Ovary (tissue), 9 donors: ENCODE data around the gene LMX1B. TPM values are rescaled to one million over a fixed set of nuclear protein-coding genes. Genes with fewer than 3 reads are reported as not detected.

Experiments used
- DNase-seq, 5 donors: peaks; one replicate each; pipeline ENCODE4 v3.0.0-alpha.2; 2019 to 2020
- H3K27ac ChIP-seq, 2 donors: fragments of 200-600 bp; one replicate each; pipeline versions ENCODE4 v1.5.1 to v1.8.0; 2019 to 2022
- H3K27me3 ChIP-seq: fragments of 200-600 bp; one replicate; pipeline ENCODE4 v1.8.0; 2022
- H3K36me3 ChIP-seq: fragments of 200-600 bp; sonication (generic); one replicate; pipeline ENCODE4 v1.5.1; 2019
- H3K4me1 ChIP-seq: one replicate; pipeline ENCODE4 v1.8.1; 2013; ENCODE audit warnings: mild to moderate bottlenecking, moderate library complexity; ENCODE audit not compliant: insufficient read depth
- H3K4me3 ChIP-seq: fragments of 200-600 bp; sonication (generic); one replicate; pipeline ENCODE4 v1.5.1; 2017
- H3K9me3 ChIP-seq, 2 donors: fragments of 200-600 bp in 1 of 2; sonication (generic) in 1 of 2; one replicate each; pipeline versions ENCODE4 v1.5.1 to v1.8.1; 2013 to 2019; ENCODE audit warnings: mild to moderate bottlenecking in 1 of 2, moderate library complexity in 1 of 2
- EP300 ChIP-seq: sonication (generic); formaldehyde crosslinking; IDR thresholded peaks from one replicate; pipeline ENCODE4 v1.6.1; 2017; ENCODE audit warnings: antibody characterized with exemption
- POLR2A ChIP-seq: fragments of 450-650 bp; IDR thresholded peaks from one replicate; pipeline ENCODE4 v1.6.1; 2017; ENCODE audit warnings: antibody characterized with exemption, mild to moderate bottlenecking, moderate library complexity
- WGBS, 3 donors: extraction: QIAGEN DNeasy Blood & Tissue Kit in 1 of 3; methylation state at CpG; one replicate each; pipeline versions ENCODE4 v1.1.5 to v1.1.7; 2013 to 2017; 5-methylcytosine and 5-hydroxymethylcytosine counted together
- intact Hi-C, 4 donors: fragments of 100-400 bp; cut with DNase I; formaldehyde crosslinking; loops; one replicate each; pipeline versions ENCODE4 v1.11.0 to v1.15.1; 2022 to 2023
- polyA plus RNA-seq, 2 donors: library from polyadenylated mRNA; stranded (reverse); fragments of 200-250 nt in 1 of 2; fragments of 350-450 nt in 1 of 2; fragmentation: Illumina TruSeq in 1 of 2; extraction: RNeasy Lipid Tissue Mini Kit (QIAGEN cat#74804) in 1 of 2; gene quantifications; one replicate each; pipeline ENCODE4 v1.2.3, GENCODE V29; 2013 to 2014
- total RNA-seq, 7 donors: library from RNA; depleted of rRNA in 2 of 7; stranded (reverse); fragments of >200 nt in 2 of 7; fragmentation: NEBNext Ultra II Directional in 3 of 7; extraction: Animal tissue kit (Norgen Biotek cat#: 25700) in 3 of 7; gene quantifications; one replicate each; pipeline versions ENCODE4 v1.1.0 to v1.2.4, GENCODE V29; 2016 to 2023
- TF ChIP-seq, protein P1 (sequence below), 3 donors: fragments of 450-650 bp in 2 of 3; fragments of 200-600 bp in 1 of 3; IDR thresholded peaks; one replicate each; pipeline versions ENCODE4 v1.5.1 to v1.8.0; 2016 to 2022; ENCODE audit warnings: antibody characterized with exemption in 3 of 3, mild to moderate bottlenecking in 1 of 3
- donor health status: DM: no; HTN: no; CAD: no; lungs with moderate emphysema.
- donor health status: DM: no; HTN: no; CAD: no.
- donor health status: Bipolar disorder and iron deficiency.
- donor health status: DM: yes; HTN: yes; CAD: no.
- donor health status: DM: no; HTN: no; CAD: no.
- donor health status: DM: yes; HTN: yes; CAD: no.

Gene LMX1B
- total and polyA plus RNA-seq, 9 donors: 0.08 to 0.20 TPM; not detected in 7

DNA sequence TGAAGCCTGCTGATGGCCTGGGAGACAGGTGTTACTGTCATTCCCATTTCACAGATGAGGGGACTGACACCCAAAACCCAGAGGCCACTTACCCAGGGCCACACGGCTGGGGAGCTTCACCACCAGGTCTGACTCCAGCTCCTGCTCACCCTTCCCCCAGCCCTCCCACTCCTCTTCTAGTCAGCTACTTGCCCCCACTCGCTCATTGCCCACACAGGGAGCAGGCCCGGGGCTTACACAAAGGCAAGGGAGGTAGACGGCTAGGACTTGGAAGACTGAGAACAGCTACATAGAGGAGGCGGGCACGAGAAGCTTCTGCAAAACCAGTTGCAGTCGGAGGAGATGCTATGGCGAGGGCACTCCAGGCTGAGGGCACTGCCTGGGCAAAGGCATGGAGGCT, 21.3 kb downstream of the LMX1B start:
- Histone ChIP-seq H3K9me3 (no peaks in the 10 kb centered on the region), H3K27ac (no peak overlapping the region), H3K36me3 (no peaks in the 10 kb centered on the region), H3K4me1 (no peaks in the 10 kb centered on the region), H3K27me3 (no peaks in the 10 kb centered on the region), H3K4me3 (no peak overlapping the region)
- no peak for TF ChIP-seq EP300
- no peak for TF ChIP-seq POLR2A
- TF ChIP-seq, protein P1, sequence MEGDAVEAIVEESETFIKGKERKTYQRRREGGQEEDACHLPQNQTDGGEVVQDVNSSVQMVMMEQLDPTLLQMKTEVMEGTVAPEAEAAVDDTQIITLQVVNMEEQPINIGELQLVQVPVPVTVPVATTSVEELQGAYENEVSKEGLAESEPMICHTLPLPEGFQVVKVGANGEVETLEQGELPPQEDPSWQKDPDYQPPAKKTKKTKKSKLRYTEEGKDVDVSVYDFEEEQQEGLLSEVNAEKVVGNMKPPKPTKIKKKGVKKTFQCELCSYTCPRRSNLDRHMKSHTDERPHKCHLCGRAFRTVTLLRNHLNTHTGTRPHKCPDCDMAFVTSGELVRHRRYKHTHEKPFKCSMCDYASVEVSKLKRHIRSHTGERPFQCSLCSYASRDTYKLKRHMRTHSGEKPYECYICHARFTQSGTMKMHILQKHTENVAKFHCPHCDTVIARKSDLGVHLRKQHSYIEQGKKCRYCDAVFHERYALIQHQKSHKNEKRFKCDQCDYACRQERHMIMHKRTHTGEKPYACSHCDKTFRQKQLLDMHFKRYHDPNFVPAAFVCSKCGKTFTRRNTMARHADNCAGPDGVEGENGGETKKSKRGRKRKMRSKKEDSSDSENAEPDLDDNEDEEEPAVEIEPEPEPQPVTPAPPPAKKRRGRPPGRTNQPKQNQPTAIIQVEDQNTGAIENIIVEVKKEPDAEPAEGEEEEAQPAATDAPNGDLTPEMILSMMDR (IDR thresholded peaks at IDR 0.05): no peak
- intact Hi-C loops: no loop called here
- 77 to 89% (median 82%) methylated on average over 8 of the region's 8 CpGs for WGBS, 3 donors
- no peak for DNase-seq

DNA sequence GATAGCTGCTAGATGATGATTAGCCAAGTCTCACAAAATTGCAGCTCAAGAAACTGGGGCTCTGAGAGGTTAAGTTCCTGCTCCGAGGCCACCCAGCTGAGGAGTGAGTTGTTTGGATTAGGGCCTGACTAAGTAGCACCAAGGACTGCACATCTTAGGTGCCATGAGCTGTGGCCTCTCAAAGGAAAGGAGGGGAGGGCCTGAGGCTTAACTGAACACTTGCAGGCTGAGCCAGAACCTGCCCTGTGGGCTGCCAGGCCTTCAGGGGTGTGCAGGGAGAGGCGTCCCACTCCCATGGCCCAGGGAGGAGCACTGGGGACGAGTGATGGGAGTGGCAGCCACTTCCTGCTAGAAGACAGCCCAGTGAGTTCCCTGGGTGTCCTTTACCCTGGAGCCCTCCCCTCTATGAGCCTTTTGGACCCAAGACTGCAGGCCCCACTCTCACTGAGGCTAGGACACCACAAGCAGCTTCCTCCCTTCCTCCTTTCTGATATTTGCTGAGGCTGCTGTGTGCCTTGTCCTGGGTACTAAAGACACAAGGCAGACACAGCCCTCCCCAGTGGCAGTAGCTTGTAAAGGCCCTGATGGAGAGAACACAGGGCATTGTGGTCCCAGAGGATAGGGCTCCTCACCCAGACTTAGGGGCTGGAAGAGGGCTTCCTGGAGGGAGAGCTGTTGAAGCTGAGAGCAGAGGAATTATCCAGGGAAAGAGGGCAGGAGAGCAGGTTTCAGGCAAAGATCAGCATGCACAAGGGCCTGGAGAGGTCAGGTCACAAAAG, 22.1 kb downstream of the LMX1B start:
- no peak for DNase-seq
- no peaks in the 10 kb centered on the region for H3K4me1 ChIP-seq
- no peaks in the 10 kb centered on the region for H3K36me3 ChIP-seq
- intact Hi-C loops: no loop called here
- WGBS, 3 donors: 67 to 80% (median 78%) methylated on average over 3 of the region's 3 CpGs
- H3K27ac ChIP-seq: no peak overlapping the region
- no peak overlapping the region for H3K4me3 ChIP-seq
- no peaks in the 10 kb centered on the region for H3K27me3 ChIP-seq
- TF ChIP-seq EP300 (no peak), POLR2A (no peak)
- TF ChIP-seq, protein P1 (IDR thresholded peaks at IDR 0.05): no peak
- H3K9me3 ChIP-seq: no peaks in the 10 kb centered on the region

DNA sequence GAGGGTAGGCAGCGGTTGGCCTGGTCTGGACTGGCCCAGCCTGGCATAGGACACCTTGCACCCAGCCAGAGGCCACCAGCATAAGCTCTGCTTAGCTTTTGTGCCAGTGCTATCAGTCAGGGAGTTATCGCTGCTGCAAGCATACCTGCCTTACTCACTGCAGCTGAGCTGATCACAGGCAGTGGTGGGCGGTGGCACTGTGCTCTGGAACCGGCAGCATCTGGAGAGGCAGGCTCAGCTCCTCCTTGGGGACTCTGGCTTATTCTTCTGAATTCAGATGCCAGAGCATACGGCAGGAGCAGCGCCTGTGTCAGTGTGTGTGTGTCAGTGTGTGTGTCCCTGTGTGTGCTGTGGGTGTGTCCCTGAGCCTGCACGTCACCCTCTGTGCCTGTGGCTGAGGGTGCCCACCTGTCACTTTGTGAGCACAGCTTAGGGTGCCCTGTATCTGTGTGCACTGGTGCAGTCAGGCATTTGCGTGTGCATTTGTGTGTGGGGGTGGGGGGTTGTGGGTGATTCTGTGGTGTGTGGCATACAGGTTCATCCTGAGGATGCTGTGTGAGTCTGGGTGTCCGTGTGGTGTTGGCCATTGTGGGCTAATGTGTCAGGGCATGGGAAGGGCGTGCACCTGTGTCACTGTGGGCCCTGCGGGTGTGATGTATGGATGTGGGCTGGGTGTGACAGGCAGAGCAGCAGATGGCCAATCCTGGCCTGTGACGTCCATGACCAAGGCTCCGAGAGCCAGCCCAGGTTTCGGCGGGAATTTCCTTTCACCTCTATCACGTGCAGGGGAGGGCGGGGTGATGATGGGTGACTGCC, 23.5 kb downstream of the LMX1B start:
- Histone ChIP-seq H3K27ac (no peak overlapping the region), H3K4me3 (no peak overlapping the region), H3K9me3 (no peaks in the 10 kb centered on the region), H3K27me3 (no peaks in the 10 kb centered on the region), H3K36me3 (no peaks in the 10 kb centered on the region), H3K4me1 (no peaks in the 10 kb centered on the region)
- TF ChIP-seq EP300 (no peak), POLR2A (no peak)
- TF ChIP-seq, protein P1 (IDR thresholded peaks at IDR 0.05): no peak
- intact Hi-C loops: no loop called here
- WGBS, 3 donors: 59 to 69% (median 62%) methylated on average over 13 to 17 of the region's 17 CpGs
- DNase-seq: no peak

DNA sequence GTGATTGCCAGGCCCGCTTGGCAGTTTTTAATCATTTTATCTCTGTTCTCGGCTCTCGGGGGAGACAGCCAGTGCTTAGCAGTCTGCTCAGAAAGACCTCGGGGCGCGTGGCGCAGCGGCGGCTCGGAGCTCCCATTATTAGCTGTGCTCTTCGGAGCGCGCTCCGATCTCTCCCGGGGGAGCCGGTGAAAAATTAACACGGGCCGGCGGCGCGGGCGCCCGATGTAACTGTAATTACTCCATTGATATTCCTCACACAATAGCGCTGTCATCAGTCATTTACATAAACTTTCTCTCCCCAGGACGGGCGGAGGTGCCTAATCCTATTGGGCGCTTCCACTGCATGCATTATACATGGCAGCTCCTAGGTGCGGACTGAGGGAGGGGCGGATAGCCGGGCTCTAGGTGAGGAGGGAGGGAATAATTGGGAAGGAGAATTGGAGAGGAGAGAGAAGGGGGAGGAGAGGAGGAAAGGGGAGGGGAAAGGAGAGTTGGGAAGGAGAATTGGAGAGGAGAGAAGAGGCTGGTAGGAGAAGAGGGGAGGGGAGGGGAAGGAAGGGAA, 24.9 kb downstream of the LMX1B start:
- H3K4me3 ChIP-seq: no peak overlapping the region
- no peak for DNase-seq
- no peak overlapping the region for H3K27ac ChIP-seq
- WGBS, 3 donors: 1 to 3% (median 1%) methylated on average over 30 of the region's 30 CpGs
- intact Hi-C loops: no loop called here
- no peaks in the 10 kb centered on the region for H3K9me3 ChIP-seq
- H3K4me1 ChIP-seq: no peaks in the 10 kb centered on the region
- no peaks in the 10 kb centered on the region for H3K27me3 ChIP-seq
- H3K36me3 ChIP-seq: no peaks in the 10 kb centered on the region
- TF ChIP-seq, protein P1 (IDR thresholded peaks at IDR 0.05): no peak
- no peak for TF ChIP-seq EP300
- TF ChIP-seq POLR2A: no peak
